WERI-Rb-1 (cell line): Measurements from ENCODE around the gene MRGPRE.

Source experiments
- DNase-seq: peaks from one replicate; pipeline ENCODE4 v3.0.0-alpha.2; 2020
- H3K27ac ChIP-seq: fragments of 250-450 bp; sonication (Bioruptor Pico); 2 replicates; pipeline ENCODE4 v1.5.1; 2020; ENCODE audit warnings: mild to moderate bottlenecking, moderate library complexity
- H3K27me3 ChIP-seq: fragments of 250-450 bp; sonication (Bioruptor Pico); 2 replicates; pipeline ENCODE4 v1.5.1; 2021; ENCODE audit warnings: mild to moderate bottlenecking, low read depth, moderate library complexity; ENCODE audit not compliant: insufficient read depth, severe bottlenecking
- H3K36me3 ChIP-seq: fragments of 250-450 bp; sonication (Bioruptor Pico); 2 replicates; pipeline ENCODE4 v1.5.1; 2020; ENCODE audit warnings: mild to moderate bottlenecking, moderate library complexity
- H3K4me3 ChIP-seq: 2 replicates; pipeline ENCODE4 v1.5.1; 2011; ENCODE audit warnings: low read depth, mild to moderate bottlenecking, control low read depth, low read length
- H3K9me3 ChIP-seq: fragments of 250-450 bp; sonication (Bioruptor Pico); 2 replicates; pipeline ENCODE4 v1.5.1; 2021; ENCODE audit warnings: mild to moderate bottlenecking, moderate library complexity; ENCODE audit not compliant: severe bottlenecking
- CTCF ChIP-seq: IDR thresholded peaks from 2 replicates; pipeline ENCODE4 v1.5.1; 2011; ENCODE audit warnings: low read depth, mild to moderate bottlenecking, control low read depth, inconsistent platforms, low read length

The MRGPRE gene

GRCh38 chr11:3213659-3214419 lies 18.4 kb downstream of the MRGPRE start:
- Histone ChIP-seq H3K27ac (no peak overlapping the region), H3K36me3 (no peaks in the 10 kb centered on the region), H3K4me3 (no peak overlapping the region), H3K27me3 (no peaks in the 10 kb centered on the region), H3K9me3 (peaks cover 5% of the 10 kb centered on the region)
- TF ChIP-seq CTCF: no peak
- DNase-seq: no peak

GRCh38 chr11:3208272-3208671 lies 23.9 kb downstream of the MRGPRE start:
- H3K36me3 ChIP-seq: no peaks in the 10 kb centered on the region
- H3K4me3 ChIP-seq: no peak overlapping the region
- no peak for DNase-seq
- no peak for TF ChIP-seq CTCF
- peaks cover 5% of the 10 kb centered on the region for H3K9me3 ChIP-seq
- no peak overlapping the region for H3K27ac ChIP-seq
- H3K27me3 ChIP-seq: peaks cover 4% of the 10 kb centered on the region

- no peak for TF ChIP-seq CTCF
- DNase-seq: peak; percentile 54
- H3K4me3 ChIP-seq: no peak overlapping the region
- H3K36me3 ChIP-seq: no peaks in the 10 kb centered on the region
- peaks cover 5% of the 10 kb centered on the region for H3K9me3 ChIP-seq
- H3K27me3 ChIP-seq: peaks cover 6% of the 10 kb centered on the region
- no peak overlapping the region for H3K27ac ChIP-seq
Observed at GRCh38 chr11:3207526-3208189, 24.6 kb downstream of the MRGPRE start.

- Histone ChIP-seq H3K27ac (no peak overlapping the region), H3K9me3 (peaks cover 3% of the 10 kb centered on the region), H3K4me3 (no peak overlapping the region), H3K27me3 (peaks cover 6% of the 10 kb centered on the region), H3K36me3 (no peaks in the 10 kb centered on the region)
- no peak for DNase-seq
- TF ChIP-seq CTCF: no peak
Observed at GRCh38 chr11:3206922-3207204, 25.4 kb downstream of the MRGPRE start.

- DNase-seq: no peak
- H3K36me3 ChIP-seq: no peaks in the 10 kb centered on the region
- peaks cover 6% of the 10 kb centered on the region for H3K27me3 ChIP-seq
- H3K9me3 ChIP-seq: peaks cover 3% of the 10 kb centered on the region
- no peak overlapping the region for H3K4me3 ChIP-seq
- no peak overlapping the region for H3K27ac ChIP-seq
- no peak for TF ChIP-seq CTCF
Observed at GRCh38 chr11:3206156-3206921, 25.9 kb downstream of the MRGPRE start.
